ENCODE data around the gene TMEM178B.

DNA sequence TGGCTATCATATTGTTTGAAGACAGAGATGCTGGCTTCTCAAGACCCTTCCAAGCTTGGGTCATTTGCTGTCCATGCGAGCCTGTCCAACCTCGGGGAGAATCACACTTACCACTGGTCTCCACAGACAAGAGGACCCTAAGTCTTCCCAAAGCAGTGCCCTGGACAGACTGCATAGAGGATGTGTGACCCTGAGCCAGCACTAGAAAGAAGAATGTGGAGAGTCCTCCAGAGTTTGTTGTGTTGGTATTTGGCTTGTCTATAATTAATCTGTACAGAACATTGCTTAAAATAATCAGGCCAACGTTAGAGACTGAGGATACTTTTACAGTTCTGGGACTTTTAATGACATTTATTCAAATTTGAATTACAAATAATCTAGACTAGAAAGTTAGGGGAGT lies 212.7 kb downstream of the TMEM178B start:
- no peak for TF ChIP-seq ZNF302 (CRISPR knock-in tag; IDR thresholded peaks at IDR 0.05)
- no peak for TF ChIP-seq MAZ (IDR thresholded peaks at IDR 0.05; ENCODE audit: borderline replicate concordance, low read depth, low read length)
- TF ChIP-seq, protein P1, sequence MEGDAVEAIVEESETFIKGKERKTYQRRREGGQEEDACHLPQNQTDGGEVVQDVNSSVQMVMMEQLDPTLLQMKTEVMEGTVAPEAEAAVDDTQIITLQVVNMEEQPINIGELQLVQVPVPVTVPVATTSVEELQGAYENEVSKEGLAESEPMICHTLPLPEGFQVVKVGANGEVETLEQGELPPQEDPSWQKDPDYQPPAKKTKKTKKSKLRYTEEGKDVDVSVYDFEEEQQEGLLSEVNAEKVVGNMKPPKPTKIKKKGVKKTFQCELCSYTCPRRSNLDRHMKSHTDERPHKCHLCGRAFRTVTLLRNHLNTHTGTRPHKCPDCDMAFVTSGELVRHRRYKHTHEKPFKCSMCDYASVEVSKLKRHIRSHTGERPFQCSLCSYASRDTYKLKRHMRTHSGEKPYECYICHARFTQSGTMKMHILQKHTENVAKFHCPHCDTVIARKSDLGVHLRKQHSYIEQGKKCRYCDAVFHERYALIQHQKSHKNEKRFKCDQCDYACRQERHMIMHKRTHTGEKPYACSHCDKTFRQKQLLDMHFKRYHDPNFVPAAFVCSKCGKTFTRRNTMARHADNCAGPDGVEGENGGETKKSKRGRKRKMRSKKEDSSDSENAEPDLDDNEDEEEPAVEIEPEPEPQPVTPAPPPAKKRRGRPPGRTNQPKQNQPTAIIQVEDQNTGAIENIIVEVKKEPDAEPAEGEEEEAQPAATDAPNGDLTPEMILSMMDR (IDR thresholded peaks at IDR 0.05) = no peak
- TF ChIP-seq, protein P2, sequence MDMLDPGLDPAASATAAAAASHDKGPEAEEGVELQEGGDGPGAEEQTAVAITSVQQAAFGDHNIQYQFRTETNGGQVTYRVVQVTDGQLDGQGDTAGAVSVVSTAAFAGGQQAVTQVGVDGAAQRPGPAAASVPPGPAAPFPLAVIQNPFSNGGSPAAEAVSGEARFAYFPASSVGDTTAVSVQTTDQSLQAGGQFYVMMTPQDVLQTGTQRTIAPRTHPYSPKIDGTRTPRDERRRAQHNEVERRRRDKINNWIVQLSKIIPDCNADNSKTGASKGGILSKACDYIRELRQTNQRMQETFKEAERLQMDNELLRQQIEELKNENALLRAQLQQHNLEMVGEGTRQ (IDR thresholded peaks at IDR 0.05) = no peak
- no peak for TF ChIP-seq CEBPB (IDR thresholded peaks at IDR 0.05)
- TF ChIP-seq EP300 (IDR thresholded peaks at IDR 0.05) = no peak

Measured in A549 (cell line).